Head of caudate nucleus (tissue), 42 donors: ENCODE results near the gene C1orf50.
"Not testable (repeated sequence)": the region's sequence is repeated elsewhere in the genome, so short reads cannot be mapped to it uniquely, and the experiment has no call there.

ENCODE experiments used
- DNase-seq, 42 donors: peaks; one replicate each; pipeline versions ENCODE4 v3.0.0 to v3.0.0-alpha.2; 2020 to 2021; ENCODE audit warnings: mixed read lengths in 7 of 42
- intact Hi-C: fragments of 100-400 bp; cut with DNase I; formaldehyde crosslinking; loops from one replicate; pipeline ENCODE4 v1.15.0; 2022

The C1orf50 gene

DNA sequence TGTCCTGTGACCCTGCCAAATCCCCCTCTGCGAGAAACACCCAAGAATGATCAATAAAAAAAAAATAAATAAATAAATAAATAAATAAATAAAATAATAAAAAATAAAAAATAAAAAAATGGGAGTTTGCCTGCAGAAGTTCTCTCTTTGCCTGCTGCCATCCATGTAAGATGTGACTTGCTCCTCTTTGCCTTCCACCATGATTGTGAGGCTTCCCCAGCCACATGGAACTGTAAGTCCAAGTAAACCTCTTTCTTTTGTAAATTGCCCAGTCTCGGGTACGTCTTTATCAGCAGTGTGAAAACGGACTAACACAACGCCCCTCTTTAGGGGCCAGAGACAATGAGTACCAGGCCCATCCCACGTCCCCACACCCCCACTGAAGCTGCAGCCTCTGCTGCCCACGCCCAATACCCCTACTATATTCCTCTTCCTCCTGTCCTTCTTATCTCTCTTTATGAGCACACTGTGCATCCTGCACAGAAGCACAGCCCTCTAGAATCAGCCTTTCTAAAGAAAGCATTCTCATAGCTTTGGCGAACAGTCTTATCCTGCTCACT, 15.5 kb upstream of the C1orf50 start:
- intact Hi-C loops = not testable (repeated sequence)
- peak in 2 of 42 donors; percentile 1 to 11 for DNase-seq

DNA sequence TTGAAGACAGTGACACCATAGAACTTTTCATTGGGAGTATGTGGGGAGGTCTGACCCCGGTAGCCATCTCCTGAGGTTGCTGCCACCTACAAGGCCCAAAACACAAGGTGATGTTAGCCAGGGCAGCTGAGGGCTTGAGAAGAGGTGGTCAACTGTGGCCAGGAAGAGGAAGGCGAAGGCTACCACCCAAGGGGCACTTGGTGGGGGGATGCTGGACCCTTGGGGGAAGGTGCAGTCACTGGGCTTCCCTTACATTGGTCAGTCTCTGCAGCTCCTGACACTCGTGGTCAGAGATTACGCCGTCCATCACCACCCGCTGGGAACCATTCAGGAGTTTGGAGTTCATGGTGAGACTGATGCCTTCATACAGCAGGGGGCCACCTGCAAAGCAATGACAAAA, 14.8 kb upstream of the C1orf50 start:
- peak in 2 of 42 donors; percentile 1 to 25 for DNase-seq
- intact Hi-C loops = no loop called here

DNA sequence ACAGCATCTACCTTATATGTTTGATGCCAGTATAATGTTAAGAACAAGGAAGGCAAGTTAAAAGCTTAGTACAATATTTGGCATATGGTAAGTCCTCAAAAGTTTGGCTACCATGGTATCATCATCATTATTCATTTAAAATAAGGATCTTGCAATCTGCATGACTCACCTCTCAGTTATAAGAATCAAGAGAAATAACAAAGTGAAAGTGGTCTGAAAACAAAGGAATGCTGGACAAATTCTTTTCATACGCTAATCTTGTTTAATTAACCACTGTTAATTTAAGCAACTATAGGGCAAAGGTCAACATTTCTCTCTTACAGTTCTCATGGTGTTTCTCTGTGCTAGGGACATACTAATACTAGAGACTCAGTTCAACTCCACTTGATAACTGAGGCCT, 14.0 kb upstream of the C1orf50 start:
- intact Hi-C loops = no loop called here

DNA sequence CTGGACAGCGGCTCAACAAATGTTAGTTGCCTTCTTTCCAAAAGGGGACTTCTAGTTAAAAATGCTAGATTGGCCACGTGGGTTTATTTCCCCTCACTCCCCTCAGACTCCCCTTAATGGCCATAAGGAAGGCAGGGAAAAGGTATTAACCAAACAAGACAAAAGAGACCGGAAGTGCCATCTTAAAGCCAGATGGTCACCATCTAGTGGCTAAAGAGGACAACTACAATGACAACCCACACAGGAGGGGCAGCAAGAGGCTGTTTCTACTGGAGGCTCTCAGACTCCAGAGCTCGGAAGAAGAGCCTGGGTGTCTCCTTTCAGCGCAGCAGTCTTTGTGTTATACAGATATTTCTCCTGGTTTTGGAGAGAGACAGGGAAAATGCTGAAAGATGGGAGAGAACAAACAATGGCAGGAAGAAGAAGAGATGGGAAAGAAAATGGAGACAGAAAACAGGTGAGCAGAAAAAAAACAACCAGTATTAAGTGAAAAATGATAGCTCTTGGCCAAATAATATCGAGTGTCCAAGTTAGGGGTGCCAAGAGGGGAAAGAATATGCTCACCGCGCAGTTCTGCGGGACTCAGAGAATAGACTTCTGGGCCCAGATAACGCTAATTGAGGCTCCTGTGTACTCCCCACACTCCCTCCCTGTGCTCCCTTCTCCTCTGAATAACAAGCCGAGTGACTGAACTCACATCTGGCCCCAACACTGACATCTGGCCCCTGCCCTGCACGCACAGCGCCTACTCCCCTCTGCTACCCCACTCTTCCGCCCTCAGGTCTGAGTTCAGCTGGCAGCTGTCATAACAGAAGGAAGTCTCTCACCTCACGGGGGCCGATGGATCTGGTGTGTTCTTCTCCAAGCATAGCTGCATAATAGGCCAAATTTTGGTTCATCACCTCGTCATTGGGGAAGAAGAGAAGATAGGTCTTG, 9.8 kb upstream of the C1orf50 start:
- peak in 3 of 42 donors; percentile 22 to 33 (median 24) for DNase-seq

More for the DNA sequence above, 14.0 kb upstream of the C1orf50 start:
- no peak for DNase-seq

DNA sequence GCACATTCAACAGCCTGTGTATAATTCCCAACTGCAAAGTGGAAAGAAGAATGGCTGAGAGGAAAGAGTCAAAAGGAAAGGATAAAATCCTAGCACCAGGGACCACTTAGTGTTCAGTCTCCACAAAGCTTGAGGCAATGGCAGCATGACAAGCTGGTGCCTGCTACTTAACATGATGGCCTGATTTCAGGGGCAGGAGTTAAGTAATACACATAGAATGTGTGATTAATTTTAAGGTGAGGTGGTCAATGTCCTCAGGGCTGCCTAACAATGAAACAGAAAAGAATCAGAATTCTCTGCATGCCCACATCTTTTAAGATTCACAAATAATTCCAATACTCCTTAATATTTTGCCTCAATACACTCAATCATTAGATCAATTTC, 9.2 kb upstream of the C1orf50 start:
- DNase-seq = no peak
- intact Hi-C loops = no loop called here

More for the DNA sequence above, 9.8 kb upstream of the C1orf50 start:
- intact Hi-C loops = no loop called here

DNA sequence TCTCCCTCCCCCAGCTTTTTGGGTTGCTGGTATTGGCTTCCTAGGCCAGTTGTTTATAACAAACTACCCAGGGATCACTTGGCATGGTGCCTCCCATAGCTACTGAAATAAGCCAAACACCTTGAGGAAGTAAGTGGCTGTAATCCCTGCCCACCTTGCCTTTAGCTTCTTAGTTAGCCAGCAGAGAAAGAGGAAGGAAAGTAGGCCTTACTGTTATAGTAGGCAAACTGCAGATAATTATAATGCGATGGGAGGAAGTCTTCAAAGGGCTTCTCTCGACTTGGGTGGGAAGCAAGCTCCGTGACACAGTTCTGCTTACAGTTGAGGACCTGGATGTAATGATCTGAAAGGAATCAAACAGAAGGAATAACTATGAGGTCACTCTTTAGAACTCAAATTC, 8.4 kb upstream of the C1orf50 start:
- peak in 2 of 42 donors; percentile 5 to 12 for DNase-seq
- intact Hi-C loops = no loop called here

DNA sequence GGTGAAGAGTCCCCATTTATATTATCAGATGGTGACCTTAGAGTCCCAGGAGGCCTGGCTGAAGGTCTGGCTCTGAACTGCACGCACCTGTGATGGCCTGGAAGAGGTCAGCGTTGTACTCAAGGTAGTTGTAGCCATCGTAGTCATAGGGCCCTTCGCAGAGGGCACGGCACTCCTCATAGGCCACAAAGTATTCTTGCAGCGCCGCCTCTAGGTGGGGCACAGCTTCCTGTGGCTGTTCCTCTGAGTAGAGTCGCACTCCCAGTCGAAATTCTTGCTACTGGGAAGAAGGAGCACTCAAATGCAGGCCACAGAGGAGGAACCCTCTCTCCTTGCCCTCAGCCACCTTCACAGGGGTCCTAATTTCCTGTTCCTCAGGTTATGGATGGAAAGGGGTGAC, 7.9 kb upstream of the C1orf50 start:
- DNase-seq = peak in 3 of 42 donors; percentile 7 to 21 (median 10)
- intact Hi-C loops = no loop called here

DNA sequence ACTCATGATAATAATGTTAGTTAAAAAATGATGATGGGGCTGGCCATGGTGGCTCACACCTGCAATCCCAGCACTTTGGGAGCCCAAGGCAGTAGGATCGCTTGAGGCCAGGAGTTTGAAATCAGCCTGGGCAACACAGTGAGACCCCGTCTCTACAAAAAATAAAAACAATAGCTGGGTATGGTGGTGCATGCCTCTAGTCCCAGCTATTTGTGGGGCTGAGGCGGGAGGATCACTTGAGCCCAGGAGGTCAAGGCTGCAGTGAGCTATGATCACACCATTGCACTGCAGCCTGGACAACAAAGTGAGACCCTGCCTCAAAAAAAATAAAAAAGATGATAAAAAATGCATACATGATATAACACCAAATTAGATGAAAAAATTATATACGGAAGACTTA, 5.5 kb upstream of the C1orf50 start:
- intact Hi-C loops = loop anchor here (10.0 kb wide), 1 partner anchor 83 kb away; the partner anchor contains the start of gene ZNF691

DNA sequence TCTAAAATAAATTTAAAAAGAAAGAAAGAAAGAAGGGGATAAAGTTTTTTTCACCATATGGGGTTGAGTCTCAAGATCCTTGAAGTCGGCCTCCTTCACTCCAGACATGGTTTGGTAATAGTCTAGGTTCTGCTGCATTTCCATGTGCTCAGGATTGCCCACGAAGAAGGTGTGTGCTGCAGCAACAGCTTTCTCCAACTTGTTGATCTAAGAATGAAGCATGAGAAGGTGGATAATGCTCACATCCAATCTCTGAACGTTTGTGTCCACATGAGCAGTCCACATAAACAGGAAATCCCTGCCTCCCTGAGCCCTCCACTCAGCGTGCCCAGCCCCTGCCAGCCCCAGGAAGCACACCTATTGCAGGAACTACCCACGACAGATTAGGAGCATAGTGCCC, 4.8 kb upstream of the C1orf50 start:
- intact Hi-C loops = loop anchor here (10.0 kb wide), 1 partner anchor 83 kb away; the partner anchor contains the start of gene ZNF691
- no peak for DNase-seq

More for the DNA sequence above, 5.5 kb upstream of the C1orf50 start:
- peak in 1 of 42 donors; percentile 1 for DNase-seq

DNA sequence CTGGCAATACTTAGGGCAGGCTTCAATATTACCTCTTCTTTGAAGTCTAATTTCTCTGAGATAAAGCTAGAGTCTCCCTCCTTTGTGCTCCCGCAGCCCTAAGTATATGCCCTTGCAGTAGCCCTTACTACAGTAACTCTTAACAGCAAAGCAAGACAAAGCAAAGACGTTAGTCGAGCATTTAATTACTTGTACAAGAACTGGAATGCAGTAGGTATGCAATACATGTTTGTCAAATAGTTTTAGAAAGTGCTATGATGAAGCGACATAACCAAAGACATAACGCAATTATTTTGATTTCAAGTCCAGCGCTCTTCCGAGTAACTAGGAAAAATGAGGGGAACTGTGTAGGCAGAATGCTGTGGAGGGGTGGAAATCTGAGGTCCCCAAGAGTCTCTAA, 1.8 kb upstream of the C1orf50 start:
- intact Hi-C loops = loop anchor here (5.0 to 10.0 kb wide), 3 partner anchors 52 to 83 kb away; partner anchors contain the start of genes ERMAP, SVBP, YBX1 and ZNF691
- no peak for DNase-seq

DNA sequence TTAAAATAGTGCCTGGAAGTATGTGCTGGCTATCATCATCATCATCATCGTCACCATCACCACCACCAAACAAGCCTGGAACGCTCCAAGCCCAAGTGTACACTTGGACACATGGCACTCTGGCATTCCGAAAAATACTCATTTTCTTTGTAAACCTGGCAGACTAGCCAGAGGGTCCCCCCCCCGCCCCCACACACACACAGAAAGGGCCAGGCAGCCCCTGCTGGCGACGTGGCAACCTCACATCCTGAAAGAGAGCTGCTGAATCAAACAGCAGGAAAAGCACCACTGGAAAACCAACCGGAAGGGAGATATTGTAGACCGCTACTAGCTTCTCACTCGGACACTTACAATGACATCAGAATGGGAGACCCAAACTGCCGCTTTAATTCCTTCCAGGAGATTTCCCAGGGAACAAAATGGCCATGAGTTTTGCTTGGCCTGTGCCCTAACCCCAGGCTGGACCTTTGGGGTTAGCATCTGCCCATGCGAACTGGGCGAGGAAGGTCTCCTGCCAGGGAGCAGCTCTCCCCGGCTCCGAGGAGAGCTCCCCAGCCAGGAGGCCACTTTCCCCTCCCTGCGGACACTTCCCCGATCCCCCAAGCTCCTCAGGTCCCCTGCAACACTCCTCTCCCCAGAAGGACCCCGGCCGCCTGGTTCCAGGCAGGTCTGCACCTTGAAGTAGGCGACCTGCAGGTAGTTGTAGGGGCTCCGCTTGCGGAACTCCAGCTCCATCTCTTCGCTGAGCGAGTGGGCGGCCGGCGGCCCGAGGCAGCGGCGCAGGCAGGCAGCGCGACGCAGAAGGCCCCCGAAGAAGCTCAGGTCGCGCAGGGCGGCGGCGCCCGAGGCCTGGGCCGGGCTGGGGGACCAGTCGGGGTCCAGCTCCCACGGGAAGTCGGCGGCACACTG, 963 bp upstream of the C1orf50 start:
- peak in 38 of 42 donors; percentile 21 to 71 (median 50) for DNase-seq
- intact Hi-C loops = loop anchor here (5.0 to 10.0 kb wide), 3 partner anchors 51 to 84 kb away; partner anchors contain the start of genes ERMAP, SVBP, YBX1 and ZNF691

DNA sequence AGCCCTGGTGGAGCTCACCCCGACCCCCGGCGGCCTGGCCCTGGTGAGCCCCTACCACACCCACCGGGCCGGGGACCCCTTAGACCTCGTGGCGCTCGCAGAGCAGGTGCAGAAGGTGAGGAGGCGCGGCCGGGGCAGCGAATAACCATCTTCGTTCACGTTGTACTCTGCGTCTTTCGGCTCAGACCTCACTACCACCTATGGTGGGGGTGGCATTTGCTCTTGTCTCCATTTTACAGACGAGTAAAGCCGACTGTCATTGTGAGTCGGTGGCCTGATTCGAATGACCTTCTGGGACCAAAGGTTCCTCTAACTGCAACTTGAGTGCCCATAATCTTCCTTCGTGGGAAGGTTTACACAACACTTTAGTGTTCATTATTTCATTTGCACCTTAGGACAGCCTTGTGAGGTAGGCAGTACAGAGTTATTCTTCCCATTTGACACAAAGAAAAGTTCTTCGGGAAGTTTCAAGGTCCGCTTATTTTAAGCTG, 506 bp downstream of the C1orf50 start:
- peak in 5 of 42 donors; percentile 11 to 40 (median 34) for DNase-seq
- intact Hi-C loops = loop anchor here (5.0 to 10.0 kb wide), 3 partner anchors 50 to 85 kb away; partner anchors contain the start of genes ERMAP, SVBP, YBX1 and ZNF691

DNA sequence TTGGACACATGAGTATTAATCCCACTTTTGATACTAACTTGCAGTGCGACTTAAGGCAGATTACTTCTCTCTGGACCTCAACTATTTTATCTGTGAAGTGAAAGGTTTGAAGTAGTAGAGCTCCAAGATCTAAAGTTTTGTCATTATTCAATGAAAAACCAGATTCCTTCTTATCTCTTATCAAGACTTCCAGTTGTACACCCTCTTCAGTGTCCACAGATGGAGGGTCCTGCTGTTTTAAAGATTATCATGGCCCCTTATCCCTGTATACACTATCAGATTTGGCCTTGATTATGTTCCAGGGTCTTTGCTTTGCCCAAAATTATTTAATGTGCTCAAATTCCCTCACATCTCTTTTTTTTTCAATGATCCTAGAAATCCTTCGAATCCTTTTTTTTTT, 1.1 kb downstream of the C1orf50 start:
- no peak for DNase-seq
- intact Hi-C loops = loop anchor here (5.0 to 10.0 kb wide), 3 partner anchors 49 to 86 kb away; partner anchors contain the start of genes ERMAP, SVBP, YBX1 and ZNF691

DNA sequence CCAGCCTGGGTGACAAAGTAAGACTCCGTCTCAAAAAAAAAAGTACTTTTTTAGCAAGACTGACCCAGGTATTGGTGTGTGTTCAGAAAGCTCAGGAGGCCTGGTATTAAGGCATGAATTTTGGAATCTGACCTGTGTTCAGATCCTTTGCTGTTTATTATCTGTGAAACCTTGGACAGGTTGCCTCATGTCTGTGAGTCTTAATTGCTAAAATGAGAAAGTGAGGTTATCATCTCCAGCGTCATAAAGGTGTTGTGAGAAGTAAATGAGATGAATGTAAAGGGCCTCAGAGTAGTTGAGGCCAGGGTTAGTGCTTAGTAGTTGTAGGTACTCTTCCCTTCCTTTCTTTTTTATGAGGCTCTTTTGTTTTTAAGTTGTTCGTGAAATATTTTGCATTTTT, 2.8 kb downstream of the C1orf50 start:
- no peak for DNase-seq
- intact Hi-C loops = loop anchor here (5.0 to 10.0 kb wide), 4 partner anchors 47 to 155 kb away; partner anchors contain the start of genes ERMAP, SVBP, YBX1 and ZNF691

DNA sequence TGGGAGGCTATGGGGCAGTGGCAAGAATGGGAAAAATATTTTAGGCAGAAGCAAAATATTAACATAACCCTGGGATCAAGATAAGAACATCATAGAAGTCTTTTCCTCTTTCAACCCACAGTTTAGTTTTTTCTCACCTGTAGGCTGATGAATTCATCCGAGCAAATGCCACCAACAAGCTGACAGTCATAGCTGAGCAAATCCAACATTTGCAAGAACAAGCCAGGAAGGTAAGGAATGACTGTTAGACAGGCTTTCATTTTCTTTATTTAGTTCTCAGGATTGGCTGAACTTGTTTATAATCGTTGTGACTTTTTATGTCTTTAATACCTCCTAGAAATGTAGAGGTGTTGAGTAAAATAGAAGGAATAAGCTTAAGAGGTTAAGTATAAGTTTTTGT, 6.4 kb downstream of the C1orf50 start:
- peak in 2 of 42 donors; percentile 20 to 32 for DNase-seq
- intact Hi-C loops = loop anchor here (10.0 kb wide), 1 partner anchor 151 kb away; no protein-coding TSS in a partner anchor

DNA sequence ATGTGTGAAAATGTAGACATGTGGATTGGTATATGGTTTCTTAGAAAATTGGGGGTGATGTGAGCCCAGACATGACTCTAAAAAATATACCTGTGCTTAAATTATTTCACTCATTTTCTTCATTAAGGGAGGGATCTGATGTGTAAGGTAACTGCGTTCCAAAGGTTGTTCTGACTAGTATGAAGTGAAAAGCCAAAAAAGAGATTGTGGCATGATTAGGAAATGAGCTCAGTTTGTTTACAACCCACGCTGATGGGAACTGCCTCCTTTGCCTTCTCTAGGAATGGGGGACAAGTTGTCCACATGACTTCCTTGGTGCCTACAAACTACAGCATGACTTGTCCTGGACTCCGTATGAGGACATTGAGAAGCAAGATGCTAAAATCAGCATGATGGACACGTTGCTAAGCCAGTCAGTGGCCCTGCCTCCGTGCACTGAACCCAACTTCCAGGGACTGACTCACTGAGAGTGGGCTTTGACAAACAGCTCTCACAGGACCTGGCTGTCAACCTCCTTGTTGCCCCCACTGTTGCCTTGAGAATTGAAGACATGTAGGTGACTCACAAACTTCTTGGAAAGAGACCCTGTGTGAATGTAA, 8.0 kb downstream of the C1orf50 start:
- DNase-seq = peak in 3 of 42 donors; percentile 18 to 46 (median 42)
- intact Hi-C loops = loop anchor here (5.0 to 10.0 kb wide), 2 partner anchors 150 to 297 kb away; no protein-coding TSS in a partner anchor

DNA sequence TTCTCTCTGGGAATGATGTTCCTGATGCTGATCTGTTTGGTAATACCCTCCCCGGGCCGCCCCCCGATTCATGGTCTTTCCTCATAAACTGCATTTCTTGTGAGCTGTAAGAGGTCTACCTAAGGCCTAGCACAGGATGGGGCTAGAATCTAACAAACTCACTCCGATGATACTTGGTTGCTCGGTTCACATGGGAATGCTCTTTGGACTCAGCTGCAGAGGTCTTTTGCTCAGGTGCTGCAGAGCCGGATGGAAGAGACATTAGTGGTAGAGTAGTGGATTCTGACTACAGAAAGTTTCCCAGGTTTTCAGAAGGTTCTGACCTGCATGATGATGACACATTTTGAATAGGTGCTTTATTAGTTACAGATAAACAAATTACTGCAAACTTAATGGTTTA, 9.5 kb downstream of the C1orf50 start:
- intact Hi-C loops = loop anchor here (5.0 to 10.0 kb wide), 2 partner anchors 148 to 296 kb away; no protein-coding TSS in a partner anchor
- DNase-seq = no peak

DNA sequence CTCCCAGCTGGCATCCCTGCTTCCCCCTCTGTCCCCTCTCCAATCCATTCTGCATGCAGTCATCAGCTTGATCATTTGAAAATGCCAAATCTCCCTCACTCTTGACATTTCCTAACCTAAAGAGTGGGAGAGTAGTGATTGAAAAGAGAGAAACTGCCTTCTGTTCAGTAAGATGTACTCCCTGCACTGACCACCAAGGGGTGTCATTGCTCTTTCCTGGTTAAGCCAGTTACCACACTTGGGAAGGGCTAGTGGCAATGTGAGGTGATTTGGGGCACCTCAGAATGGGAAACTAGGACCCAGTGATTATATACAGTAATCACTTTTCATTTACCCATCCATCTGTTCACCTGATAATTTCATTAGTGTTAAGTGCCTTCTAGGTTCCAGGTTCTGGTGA, 10.8 kb downstream of the C1orf50 start:
- intact Hi-C loops = loop anchor here (5.0 to 10.0 kb wide), 2 partner anchors 147 to 294 kb away; no protein-coding TSS in a partner anchor
- peak in 32 of 42 donors; percentile 13 to 77 (median 48) for DNase-seq
